Ovary (tissue), 9 donors: Measurements from ENCODE around the gene SPSB3. TPM values are rescaled to one million over a fixed set of nuclear protein-coding genes. Genes with fewer than 3 reads are reported as not detected.
A peak's percentile ranks its signal among the peaks of the same experiment; 100 is the strongest.

ENCODE experiments used
- DNase-seq, 5 donors: peaks; one replicate each; pipeline ENCODE4 v3.0.0-alpha.2; 2019 to 2020
- H3K27ac ChIP-seq, 2 donors: fragments of 200-600 bp; one replicate each; pipeline versions ENCODE4 v1.5.1 to v1.8.0; 2019 to 2022
- H3K27me3 ChIP-seq: fragments of 200-600 bp; one replicate; pipeline ENCODE4 v1.8.0; 2022
- H3K36me3 ChIP-seq: fragments of 200-600 bp; sonication (generic); one replicate; pipeline ENCODE4 v1.5.1; 2019
- H3K4me1 ChIP-seq: one replicate; pipeline ENCODE4 v1.8.1; 2013; ENCODE audit warnings: mild to moderate bottlenecking, moderate library complexity; ENCODE audit not compliant: insufficient read depth
- H3K4me3 ChIP-seq: fragments of 200-600 bp; sonication (generic); one replicate; pipeline ENCODE4 v1.5.1; 2017
- H3K9me3 ChIP-seq, 2 donors: fragments of 200-600 bp in 1 of 2; sonication (generic) in 1 of 2; one replicate each; pipeline versions ENCODE4 v1.5.1 to v1.8.1; 2013 to 2019; ENCODE audit warnings: mild to moderate bottlenecking in 1 of 2, moderate library complexity in 1 of 2
- EP300 ChIP-seq: sonication (generic); formaldehyde crosslinking; IDR thresholded peaks from one replicate; pipeline ENCODE4 v1.6.1; 2017; ENCODE audit warnings: antibody characterized with exemption
- POLR2A ChIP-seq: fragments of 450-650 bp; IDR thresholded peaks from one replicate; pipeline ENCODE4 v1.6.1; 2017; ENCODE audit warnings: antibody characterized with exemption, mild to moderate bottlenecking, moderate library complexity
- WGBS, 3 donors: extraction: QIAGEN DNeasy Blood & Tissue Kit in 1 of 3; methylation state at CpG; one replicate each; pipeline versions ENCODE4 v1.1.5 to v1.1.7; 2013 to 2017; 5-methylcytosine and 5-hydroxymethylcytosine counted together
- intact Hi-C, 4 donors: fragments of 100-400 bp; cut with DNase I; formaldehyde crosslinking; loops; one replicate each; pipeline versions ENCODE4 v1.11.0 to v1.15.1; 2022 to 2023
- polyA plus RNA-seq, 2 donors: library from polyadenylated mRNA; stranded (reverse); fragments of 200-250 nt in 1 of 2; fragments of 350-450 nt in 1 of 2; fragmentation: Illumina TruSeq in 1 of 2; extraction: RNeasy Lipid Tissue Mini Kit (QIAGEN cat#74804) in 1 of 2; gene quantifications; one replicate each; pipeline ENCODE4 v1.2.3, GENCODE V29; 2013 to 2014
- total RNA-seq, 7 donors: library from RNA; depleted of rRNA in 2 of 7; stranded (reverse); fragments of >200 nt in 2 of 7; fragmentation: NEBNext Ultra II Directional in 3 of 7; extraction: Animal tissue kit (Norgen Biotek cat#: 25700) in 3 of 7; gene quantifications; one replicate each; pipeline versions ENCODE4 v1.1.0 to v1.2.4, GENCODE V29; 2016 to 2023
- TF ChIP-seq, protein P1 (sequence below), 3 donors: fragments of 450-650 bp in 2 of 3; fragments of 200-600 bp in 1 of 3; IDR thresholded peaks; one replicate each; pipeline versions ENCODE4 v1.5.1 to v1.8.0; 2016 to 2022; ENCODE audit warnings: antibody characterized with exemption in 3 of 3, mild to moderate bottlenecking in 1 of 3
- donor health status: DM: no; HTN: no; CAD: no; lungs with moderate emphysema.
- donor health status: DM: no; HTN: no; CAD: no.
- donor health status: Bipolar disorder and iron deficiency.
- donor health status: DM: yes; HTN: yes; CAD: no.
- donor health status: DM: no; HTN: no; CAD: no.
- donor health status: DM: yes; HTN: yes; CAD: no.

The SPSB3 gene
- total and polyA plus RNA-seq, 9 donors, result 2.4 to 138 (median 57.6) TPM

DNA sequence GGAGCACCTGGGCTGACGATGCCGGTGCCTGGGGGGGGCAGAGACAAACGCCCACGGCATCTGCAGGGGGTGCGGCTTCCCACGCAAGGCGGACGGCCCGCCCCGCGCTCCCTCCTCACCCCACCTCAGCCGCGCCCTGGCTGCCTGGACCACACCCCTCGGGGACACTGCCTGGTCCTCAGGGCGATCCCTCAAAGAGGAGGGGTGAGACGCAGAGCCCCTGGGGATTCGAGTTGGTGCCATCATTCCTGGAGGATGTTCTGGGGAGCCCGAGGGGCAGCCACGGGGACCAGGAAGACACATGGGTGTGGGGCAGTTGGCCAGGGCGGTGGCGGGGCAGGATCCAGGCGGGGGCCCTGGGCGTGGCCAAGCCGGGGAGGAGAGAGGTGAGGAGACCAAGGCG lies 7.3 kb upstream of the SPSB3 start:
- 85 to 90% (median 85%) methylated on average over 17 to 25 of the region's 25 CpGs for WGBS, 3 donors
- TF ChIP-seq, protein P1, sequence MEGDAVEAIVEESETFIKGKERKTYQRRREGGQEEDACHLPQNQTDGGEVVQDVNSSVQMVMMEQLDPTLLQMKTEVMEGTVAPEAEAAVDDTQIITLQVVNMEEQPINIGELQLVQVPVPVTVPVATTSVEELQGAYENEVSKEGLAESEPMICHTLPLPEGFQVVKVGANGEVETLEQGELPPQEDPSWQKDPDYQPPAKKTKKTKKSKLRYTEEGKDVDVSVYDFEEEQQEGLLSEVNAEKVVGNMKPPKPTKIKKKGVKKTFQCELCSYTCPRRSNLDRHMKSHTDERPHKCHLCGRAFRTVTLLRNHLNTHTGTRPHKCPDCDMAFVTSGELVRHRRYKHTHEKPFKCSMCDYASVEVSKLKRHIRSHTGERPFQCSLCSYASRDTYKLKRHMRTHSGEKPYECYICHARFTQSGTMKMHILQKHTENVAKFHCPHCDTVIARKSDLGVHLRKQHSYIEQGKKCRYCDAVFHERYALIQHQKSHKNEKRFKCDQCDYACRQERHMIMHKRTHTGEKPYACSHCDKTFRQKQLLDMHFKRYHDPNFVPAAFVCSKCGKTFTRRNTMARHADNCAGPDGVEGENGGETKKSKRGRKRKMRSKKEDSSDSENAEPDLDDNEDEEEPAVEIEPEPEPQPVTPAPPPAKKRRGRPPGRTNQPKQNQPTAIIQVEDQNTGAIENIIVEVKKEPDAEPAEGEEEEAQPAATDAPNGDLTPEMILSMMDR (IDR thresholded peaks at IDR 0.05), result no peak
- peak in 4 of 5 donors; percentile 20 to 36 (median 28) for DNase-seq
- Histone ChIP-seq H3K9me3 (no peaks in the 10 kb centered on the region), H3K27ac (no peak overlapping the region), H3K4me1 (no peaks in the 10 kb centered on the region), H3K4me3 (no peak overlapping the region), H3K27me3 (no peaks in the 10 kb centered on the region), H3K36me3 (no peaks in the 10 kb centered on the region)
- intact Hi-C loops, result no loop called here

DNA sequence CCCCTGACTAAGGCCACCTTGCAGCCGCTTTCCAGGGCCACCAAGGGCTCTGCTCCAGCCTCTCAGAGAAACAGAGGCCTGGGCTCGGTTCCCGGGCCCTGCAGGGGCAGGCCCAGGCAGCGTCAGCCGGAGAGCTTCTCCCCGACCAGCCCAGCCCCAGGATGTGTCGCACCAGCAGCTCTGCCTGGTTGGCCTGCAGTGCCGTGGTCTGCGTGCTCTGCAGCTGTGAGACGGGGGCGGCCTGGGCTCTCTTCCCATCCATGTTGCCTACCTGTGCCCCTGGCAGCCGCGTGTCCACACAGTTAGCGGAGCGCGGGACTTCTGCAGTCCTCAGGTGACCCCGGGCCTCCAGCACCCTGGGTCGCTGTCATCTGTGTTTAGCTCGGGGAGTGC lies 6.3 kb upstream of the SPSB3 start:
- peak in 2 of 5 donors; percentile 20 to 36 for DNase-seq
- TF ChIP-seq POLR2A, result no peak
- TF ChIP-seq, protein P1 (IDR thresholded peaks at IDR 0.05), result no peak
- TF ChIP-seq EP300, result no peak
- Histone ChIP-seq H3K36me3 (no peaks in the 10 kb centered on the region), H3K4me3 (no peak overlapping the region), H3K9me3 (no peaks in the 10 kb centered on the region), H3K27me3 (no peaks in the 10 kb centered on the region), H3K27ac (no peak overlapping the region), H3K4me1 (no peaks in the 10 kb centered on the region)
- 38 to 60% (median 44%) methylated on average over 18 to 19 of the region's 19 CpGs for WGBS, 3 donors
- intact Hi-C loops, result no loop called here

DNA sequence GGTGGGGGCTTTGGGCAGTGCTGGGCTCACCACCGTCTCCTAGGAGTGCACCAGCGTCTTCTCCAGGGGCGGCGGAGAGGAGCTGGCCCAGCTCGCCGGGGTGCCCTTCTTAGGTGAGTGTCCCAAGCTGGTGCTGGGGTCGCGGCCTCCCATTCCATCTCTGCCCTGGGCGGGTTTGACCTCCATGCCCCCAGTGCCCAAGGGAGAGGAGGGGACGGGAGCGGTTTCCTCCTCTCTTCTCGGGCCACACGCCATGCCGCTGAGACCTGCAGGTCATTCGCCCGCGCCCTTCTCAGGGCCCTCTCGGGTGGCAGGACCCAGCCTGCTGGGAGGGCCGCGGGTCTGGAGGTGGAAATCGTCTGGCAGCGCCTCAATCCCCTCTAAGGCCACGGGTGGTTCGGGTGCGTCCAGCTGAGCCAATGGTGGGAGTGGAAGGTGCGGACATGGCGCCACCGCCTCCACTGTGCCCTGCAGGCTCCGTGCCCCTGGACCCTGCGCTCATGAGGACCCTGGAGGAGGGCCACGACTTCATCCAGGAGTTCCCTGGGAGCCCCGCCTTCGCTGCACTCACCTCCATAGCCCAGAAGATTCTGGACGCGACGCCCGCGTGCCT lies 5.8 kb upstream of the SPSB3 start:
- H3K36me3 ChIP-seq, result no peaks in the 10 kb centered on the region

DNA sequence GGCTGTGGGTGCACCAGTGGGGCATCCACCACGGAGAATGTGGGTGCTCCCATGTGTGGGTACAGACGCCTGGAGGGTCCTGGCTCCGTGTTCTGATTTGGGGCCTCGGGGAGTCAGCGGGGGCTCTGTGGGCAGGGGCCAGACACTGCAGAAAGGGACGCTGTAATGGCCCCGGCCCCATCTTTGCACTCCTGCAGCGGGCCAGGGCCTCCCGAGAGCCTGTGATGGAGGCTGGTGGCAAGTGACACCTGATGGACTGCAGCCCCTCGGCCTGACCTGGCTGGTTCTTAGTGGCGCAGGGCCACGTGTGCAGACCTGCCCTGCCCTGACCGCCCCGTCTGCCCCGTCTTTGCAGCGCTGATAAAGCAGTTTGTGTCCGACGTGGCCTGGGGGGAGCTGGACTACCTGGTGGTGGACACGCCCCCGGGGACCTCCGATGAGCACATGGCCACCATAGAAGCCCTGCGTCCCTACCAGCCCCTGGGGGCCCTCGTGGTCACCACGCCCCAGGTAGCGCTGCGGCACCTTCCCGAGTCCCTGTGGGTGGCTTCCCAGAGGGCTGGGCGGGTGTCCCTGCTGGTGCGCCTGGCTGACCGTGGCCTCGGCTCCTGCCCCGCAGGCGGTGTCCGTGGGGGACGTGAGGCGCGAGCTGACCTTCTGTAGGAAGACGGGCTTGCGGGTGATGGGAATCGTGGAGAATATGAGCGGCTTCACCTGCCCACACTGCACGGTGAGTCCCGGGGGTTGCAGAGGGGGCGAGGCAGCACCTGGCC lies 5.1 kb upstream of the SPSB3 start:
- intact Hi-C loops, result no loop called here
- TF ChIP-seq EP300 (no peak), POLR2A (no peak)
- TF ChIP-seq, protein P1 (IDR thresholded peaks at IDR 0.05), result no peak
- Histone ChIP-seq H3K4me3 (no peak overlapping the region), H3K27me3 (no peaks in the 10 kb centered on the region), H3K27ac (no peak overlapping the region), H3K36me3 (no peaks in the 10 kb centered on the region), H3K9me3 (no peaks in the 10 kb centered on the region), H3K4me1 (no peaks in the 10 kb centered on the region)
- DNase-seq, result peak; percentile 12 to 32 (median 25)
- 89 to 90% (median 89%) methylated on average over 39 to 44 of the region's 44 CpGs for WGBS, 3 donors

More for the DNA sequence above, 5.8 kb upstream of the SPSB3 start:
- no peaks in the 10 kb centered on the region for H3K4me1 ChIP-seq
- no peak overlapping the region for H3K4me3 ChIP-seq
- no peak for TF ChIP-seq POLR2A
- TF ChIP-seq, protein P1 (IDR thresholded peaks at IDR 0.05), result no peak
- no peak for TF ChIP-seq EP300
- DNase-seq, result peak in 4 of 5 donors; percentile 13 to 38 (median 20)
- intact Hi-C loops, result no loop called here
- H3K9me3 ChIP-seq, result no peaks in the 10 kb centered on the region
- WGBS, 3 donors, result 84 to 89% (median 87%) methylated on average over 35 to 38 of the region's 38 CpGs
- H3K27me3 ChIP-seq, result no peaks in the 10 kb centered on the region
- H3K27ac ChIP-seq, result no peak overlapping the region
